GM19351 (cell line): ENCODE measurements around the gene NRARP.

Experiments used
- ATAC-seq: cut with Tn5 transposase; IDR thresholded peaks from one replicate; pipeline ENCODE4 v1.9.1; 2021; ENCODE audit warnings: mild to moderate bottlenecking, moderate library complexity; ENCODE audit not compliant: unreplicated experiment

The NRARP gene

DNA sequence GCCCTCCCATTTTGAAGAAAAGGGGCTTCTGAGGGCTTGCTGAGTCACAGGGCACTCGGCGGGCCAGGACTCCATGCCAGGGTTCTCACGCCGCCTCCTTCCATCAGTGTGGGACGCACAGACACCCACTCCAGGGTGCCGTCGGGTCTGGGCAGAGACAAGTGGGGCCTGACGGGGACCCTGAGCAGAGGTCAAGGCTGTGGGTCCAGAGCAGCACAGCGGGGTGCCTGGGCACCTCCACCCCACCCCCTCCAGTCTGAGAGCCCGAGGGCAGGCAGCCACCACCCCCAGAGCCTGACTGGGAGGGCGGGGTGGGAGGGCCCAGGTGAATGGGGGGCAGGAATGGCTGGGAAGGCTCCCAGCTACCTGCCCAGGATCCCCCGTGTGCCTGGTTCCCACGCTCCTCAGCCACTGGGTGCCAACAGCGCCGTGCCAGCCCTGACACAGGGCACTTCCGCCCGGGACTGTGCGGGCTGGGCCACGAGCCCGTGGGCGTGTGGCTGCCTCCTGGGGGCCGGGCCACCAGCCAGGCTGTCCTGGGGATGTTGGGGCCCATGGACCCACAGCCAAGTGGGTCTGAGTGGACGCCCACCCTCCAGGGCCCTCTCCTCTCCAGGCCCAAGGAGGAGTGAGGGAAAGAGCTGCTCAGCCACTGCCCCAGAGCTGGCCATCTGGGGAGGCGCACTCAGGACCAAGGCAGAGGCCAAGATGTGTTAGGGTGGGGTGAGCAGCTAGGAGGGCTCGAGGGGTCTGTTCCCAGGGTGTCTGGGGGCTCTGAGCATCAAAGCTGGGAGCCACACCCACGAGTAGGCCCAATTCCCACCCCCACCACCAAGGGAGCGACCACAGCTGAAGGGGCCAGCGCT is 10.1 kb upstream of the NRARP start:
- no peak for ATAC-seq

DNA sequence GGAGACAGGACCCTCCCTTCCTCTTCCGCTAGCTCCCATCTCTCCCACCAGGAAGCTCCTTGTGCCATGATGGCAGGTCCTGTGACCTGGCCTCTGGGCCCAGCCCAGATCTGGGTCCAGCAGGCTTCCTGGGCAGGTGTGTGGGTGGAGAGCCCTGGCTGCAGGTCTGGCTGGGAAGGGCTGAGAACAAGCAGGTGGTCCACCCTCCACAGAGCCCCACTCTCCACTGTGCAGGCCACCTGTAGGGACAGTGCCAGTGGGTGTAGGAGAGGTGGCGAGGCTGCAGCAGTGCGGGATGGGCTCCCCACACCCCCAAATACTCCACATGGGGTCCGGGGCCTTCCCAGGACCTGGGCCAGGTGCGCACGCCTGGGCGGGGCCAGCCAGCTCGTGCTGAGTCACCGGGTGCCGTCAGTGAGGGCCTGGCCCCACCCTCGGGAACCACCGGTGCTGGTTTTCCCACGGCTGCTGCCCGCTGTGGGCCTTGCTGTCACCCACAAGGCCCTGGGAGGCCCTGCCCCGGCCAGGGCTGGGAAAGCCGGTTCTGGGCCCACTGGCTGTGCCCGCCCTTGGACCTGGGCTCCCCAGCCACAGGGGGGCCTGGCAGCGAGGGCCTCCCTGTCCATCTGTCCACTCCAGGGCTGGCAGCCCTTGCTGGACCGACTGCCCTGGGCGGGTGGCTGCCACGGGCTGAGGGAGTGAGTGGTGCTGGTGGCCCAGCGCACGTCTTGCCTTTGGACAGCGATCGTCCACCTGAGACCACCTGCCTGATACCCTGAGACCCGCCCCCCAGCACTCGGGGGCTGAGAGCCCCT is 9.3 kb upstream of the NRARP start:
- no peak for ATAC-seq

DNA sequence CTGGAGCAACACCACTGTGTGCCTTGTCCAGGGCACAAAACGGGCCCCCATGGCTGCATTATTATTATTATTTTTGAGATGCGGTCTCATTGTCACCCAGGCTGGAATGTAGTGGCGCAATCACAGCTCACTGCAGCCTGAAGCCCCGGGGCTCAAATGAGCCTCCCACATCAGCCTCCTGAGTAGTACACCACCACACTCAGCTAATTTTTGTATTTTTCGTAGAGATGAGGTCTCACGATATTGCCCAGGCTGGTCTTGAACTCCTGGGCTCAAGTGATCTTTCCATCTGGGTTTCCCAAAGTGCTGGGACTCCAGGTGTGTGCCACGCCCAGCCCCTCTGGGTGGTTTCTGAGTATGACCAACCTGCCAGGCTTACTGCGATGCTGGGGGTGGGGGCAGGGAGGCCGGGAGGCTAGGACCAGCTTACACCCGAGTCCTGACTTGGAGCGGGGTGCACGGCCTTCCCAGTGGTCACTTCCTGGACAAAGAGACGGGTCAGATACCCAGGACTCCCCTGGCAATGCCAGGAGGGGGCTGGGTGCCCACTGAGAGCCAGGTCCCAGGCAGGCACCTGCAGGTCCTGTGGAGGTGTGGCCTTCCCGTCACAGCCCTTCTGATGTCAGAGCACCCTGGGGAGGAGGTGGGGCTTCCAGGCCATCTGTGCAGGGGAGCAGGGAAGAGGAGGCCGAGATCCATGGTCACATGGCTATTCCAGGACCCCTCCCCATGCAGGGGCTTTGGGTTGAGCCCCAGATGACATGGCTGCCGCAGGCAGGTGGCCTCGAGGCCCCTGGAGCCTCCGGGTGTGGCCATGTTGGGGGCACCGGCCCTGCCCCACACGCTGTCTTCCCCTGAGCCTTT is 8.3 kb upstream of the NRARP start:
- ATAC-seq = no peak

DNA sequence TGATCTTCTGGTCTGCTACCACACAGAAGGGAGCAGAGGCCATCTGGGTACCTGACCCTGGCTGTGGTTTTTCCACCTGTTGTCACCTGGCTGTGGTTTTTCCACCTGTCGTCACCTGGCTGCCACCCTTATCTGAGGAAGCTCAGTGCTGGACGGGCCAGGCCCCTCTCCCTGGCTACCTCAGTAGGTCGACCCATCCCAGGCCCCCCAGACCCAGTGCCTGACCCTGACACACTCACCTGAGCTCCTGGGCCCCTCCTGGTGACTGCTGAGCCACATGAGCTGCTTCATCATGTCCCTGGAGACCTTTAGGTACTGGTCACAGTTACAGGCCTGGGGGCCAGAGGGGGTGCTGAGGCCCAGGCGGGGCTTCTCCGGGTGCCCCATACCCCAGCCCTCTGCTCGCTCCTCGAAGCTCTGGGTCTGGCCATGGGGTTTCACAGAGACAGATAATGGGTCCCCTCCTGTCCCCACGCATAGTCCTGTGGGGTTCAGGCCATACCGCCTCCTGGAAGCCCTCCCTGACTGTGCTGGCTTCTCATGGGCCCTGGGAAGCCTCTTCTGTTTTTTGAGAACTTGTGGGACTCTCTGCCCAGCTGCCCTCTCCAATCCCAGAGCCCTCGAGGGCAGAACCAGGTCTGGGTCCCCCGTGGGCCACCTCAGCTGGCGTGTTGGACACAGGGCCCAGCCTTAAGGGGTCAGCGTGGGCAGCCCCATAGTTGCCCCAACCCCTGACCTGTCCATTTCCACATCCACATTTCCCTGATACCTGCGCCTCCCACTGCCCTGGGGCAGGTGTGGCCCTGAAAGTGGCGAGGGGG is 7.5 kb upstream of the NRARP start:
- no peak for ATAC-seq

DNA sequence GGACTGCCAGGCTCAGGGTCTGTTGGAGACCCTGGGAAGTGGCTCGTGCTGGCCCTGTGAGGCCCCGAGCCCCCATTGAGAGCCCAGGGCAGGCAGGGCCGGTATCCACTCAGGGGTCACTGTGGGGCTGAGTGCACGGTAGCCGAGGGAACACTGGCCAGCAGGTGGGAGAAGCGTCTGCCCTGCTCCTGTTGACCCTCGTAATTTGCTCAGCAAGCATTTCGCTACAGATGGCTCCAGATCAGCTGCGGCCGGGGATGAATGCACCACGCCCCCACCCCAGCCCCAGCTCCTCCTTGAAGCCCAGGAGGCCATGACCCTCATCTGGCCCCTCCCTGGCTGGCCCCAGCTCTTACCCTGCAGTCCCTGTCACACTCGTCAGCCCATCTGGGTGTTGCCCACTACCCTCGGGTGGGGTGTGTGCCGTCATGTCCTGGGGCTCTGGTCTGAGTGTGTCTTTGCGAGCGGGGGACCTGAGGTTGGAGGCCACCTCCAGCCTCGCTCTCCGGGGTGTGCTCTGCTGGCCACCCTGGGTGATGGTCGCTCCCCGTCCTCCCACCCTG is 6.1 kb upstream of the NRARP start:
- ATAC-seq = no peak

DNA sequence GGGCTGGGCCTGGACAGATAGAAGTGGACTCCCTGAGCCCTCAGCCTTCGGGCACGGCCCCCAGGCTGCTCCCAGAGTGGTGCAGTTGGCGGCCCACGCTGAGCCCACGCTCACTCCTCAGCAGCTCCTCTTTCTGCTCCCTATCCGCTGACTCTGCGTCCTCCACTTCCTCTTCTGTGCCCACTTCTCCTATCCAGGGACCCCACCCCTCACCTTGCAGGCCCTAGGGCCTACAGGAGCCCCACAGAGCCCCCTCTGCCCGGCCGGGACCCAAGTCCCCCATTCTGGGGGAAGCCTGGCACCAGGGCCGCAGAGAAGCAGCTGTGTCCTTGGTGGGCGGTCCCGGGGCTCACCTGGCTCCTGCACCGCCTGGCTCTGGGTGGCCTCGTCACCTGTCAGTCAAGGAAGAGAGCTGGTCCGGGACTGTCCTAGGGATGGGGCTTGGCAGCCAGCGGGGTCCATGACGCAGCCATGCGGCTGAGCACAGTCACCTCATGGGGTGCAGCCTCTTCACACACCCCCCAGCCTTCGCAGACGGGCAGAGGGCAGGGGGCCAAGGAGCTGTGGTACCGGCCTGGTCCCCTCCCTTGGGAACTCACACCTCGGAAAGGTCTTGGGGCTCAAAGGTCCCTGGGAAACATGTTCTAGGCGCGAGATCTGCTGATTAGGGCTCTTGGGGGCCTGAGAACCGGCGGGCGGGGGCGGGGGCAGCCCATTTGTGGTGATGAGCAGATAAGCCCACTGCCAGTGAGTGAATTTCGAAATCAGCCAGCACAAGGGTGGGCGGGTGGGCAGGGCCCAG is 5.4 kb upstream of the NRARP start:
- no peak for ATAC-seq

DNA sequence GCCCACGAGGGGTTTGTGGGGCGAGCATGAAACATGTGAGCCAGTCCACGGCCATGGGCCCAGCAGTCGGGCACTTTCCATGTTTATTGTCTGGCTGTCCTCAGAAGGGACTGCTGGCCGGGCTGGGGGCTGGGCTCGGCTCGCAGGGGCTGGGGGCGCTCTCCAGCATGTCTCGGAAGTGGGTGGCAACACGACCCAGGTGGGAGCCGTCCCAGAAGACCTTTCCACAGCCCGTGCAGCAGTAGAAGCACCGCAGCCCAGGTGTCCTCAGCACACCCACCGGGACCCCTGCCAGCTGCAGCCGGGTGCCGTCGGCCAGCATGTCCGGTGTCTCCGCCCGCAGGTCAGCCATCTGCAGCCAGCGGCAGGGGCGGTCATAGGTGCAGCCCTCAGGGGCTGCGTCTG is 4.8 kb upstream of the NRARP start:
- ATAC-seq = no peak

DNA sequence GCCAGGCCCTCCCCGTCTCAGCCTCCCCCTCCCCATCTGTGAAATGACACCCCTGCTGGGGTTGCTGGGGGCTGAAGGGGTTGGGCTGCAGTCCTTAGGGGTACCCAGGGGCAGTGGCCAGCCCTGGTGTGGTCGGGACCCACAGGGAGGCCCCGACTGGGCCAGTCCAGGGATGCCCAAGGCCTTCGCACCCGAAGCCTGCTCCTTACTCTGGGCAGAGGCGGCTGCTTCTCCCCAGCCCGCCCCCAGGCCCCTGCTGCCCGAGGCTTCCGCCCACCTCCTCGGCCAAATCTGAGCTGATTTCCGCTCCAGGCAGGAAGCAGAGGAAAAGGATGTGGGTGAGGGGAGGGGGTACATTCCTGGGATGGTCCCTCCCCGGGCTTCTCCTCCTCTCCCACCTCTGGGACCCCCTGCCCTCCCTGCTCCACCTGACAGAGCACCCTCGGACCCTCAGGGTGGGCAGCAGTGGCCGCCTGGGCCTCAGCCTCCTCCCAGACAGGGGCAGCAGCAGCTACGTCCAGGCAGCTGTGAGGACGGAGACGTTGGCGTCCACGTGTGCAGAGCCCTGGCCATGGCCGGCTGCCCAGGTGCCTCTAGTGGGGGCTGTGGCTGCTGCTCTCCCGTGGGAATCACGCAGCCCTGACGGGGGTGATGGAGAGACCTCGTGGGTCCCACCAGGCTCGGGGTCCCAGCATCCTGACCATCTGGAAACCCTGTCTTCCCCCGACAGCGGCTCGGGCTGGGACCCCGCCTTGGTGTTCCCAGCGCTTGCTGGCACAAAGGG is 4.2 kb upstream of the NRARP start:
- no peak for ATAC-seq

DNA sequence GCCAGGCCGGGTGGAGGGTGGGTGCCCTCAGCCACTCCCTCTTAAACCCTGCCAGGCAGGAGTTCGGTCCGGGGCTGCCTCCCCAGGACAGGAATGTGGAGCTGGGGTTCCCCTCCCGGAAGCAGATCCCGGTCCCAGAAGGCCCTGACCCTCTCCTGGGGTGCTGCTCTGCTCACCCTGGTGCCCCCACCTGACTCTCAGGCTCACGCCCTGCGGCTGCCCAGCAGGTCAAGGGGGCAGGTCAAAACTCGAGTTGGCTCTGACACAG is 3.7 kb upstream of the NRARP start:
- no peak for ATAC-seq

DNA sequence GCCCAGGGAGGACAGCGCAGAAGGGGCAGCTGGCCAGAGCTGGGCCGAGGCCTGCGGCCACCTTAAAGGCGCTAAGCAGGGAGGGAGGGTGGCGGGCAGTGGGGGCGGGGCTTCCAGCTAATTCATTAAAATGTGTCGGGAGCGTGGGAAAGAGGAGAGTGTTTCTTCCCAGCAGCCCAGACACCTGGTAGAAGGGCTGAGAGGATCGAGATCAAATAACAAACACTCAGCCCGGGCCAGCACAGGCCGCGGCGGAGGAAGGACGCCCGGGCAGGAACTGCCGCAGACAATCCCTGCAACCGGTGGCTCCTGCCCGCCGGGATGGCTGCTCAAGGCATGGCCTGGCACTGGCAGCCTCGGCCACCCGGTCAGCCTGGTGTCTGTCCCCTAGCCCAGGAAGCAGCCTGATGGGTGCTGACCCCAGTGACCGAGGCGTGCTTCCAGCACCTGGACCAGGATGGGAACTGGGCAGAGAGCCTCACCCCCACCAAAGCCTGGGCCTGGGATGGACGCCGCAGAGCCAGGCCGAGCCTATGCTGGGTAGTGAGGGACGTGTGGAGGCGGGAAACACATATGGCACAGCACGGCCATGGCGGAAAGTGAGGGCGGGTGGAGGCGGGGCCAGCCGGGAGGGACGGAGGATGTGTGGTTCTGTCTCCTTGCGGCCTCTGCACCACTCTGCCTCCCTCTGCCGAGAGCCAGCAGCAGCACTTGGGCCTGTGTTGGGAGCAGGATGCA is 3.2 kb upstream of the NRARP start:
- ATAC-seq = no peak

DNA sequence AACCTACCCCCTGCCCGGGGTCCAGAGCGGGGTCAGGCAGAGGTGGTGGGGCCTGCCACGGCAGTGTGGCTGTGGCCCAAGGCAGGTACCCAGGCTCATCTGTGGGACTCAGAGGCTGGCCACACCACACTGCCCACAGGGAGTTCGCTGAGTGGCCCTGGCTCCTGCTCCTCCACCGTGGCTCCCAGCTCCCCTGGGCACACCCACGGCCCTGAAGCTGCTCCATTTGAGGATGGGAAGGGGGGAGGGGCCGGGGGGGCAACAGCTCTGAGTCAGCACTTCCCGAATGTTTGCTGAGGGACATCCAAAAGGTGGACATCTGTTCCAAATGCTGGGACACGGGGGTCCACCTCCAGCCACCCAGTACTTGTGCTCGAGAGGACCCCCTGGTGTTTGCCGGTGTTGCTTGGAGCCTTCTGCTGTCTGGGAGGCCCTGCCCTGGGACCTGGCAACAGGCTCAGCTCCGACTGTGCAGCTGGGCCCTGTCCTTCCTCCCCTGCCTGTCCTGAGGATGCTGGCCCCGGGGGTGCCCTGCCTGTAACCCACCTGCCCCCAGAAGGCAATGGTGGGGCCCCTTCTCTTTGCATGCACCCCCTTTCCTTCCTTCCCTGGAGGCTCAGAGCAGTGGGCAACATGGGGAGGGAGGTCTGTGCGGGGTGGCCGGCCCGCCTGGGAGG is 2.5 kb upstream of the NRARP start:
- no peak for ATAC-seq

DNA sequence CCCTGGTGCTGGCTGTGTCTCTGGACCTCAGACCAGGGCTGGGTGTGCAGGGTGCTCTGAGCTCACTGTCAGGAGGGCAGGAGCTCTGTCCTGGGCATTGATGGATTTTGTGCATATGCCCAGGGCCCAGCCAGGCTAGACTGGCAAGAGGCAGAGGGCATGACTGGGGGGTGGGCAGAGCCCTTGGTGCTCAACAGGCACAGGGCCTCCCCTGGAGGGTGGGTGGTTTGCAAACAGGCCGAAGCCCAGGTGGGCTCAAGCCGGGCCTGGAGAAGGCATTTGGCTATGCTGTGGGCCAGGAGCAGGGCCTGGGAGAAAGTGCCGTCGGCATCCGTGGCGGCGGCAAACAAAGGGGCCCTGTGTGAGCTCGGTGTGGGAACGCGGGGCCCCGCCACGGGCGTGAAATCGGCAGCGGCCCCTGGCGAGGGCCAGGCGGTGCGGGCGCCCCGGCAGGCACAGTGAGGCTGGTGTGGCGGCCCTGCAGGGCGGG is 1.9 kb upstream of the NRARP start:
- no peak for ATAC-seq

DNA sequence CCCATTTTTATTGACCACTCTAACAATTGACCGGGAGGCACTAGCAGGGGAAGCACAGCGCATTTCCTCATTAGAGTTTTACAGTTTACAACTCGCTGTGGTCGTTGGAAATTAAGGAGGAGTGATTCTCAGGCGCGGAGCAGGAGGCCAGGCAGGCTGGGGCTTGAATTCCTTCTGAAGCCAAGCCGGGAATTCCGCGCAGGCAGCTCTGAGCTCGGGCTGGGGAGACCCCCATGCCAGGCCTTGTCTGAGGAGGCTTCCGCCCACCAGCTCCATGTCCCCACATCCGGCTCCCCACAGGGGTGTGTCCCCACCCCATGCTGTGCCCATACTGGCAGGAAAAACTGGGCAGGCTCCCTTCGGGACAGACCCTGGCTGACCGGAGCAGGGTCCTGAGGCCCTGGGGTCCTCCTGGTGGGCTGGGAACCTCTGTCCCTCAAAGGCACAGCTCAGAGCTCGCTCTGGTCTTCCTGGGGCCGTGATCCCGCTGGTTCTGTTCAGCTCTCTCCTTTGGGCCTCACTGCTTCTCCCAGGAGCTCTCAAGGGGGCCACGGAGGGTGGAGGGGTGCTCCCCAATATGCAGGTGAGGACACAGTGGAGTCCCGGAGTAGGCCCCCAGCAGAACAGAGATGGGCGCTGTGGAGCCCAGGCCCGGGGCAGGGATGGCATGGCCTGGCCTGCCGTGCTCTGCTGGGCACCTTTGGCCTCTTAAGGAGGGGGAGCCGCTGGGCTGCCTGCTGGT is 1.3 kb upstream of the NRARP start:
- no peak for ATAC-seq

DNA sequence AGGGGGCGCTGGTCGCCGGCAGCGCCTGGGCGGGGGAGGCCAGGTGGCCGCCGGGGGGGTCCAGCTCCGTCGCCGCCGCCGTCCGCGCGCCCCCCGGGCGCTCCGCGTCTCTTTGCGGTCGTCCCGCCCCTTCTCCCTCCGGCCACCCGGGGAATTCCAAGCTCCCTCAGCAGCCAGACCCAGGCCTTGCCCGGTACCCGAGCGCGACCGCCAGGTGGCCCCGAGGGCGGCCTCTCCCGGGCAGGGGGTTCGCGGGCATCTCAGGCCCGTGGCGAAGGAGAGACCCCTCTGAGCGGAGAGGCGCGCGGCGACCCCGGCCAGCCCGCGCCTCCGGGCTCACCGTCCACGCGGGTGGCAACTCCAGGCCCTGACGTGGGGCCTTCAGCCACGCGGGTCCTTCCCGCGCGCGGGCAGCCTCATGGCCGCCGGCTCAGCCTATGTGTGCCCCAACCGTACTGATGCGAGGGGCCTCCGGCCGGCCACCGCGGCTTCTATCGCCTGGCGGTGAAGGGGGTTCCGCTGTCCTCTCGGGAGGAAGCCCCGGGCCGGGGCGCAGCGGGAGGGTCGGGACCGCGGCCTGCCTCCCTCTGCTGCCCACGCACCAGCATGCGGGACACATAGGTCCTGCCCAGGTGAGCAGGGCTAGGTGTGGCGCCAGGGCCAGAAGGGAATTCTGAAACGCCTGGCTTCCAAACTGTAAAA is 529 bp upstream of the NRARP start:
- ATAC-seq = peak; percentile 41

DNA sequence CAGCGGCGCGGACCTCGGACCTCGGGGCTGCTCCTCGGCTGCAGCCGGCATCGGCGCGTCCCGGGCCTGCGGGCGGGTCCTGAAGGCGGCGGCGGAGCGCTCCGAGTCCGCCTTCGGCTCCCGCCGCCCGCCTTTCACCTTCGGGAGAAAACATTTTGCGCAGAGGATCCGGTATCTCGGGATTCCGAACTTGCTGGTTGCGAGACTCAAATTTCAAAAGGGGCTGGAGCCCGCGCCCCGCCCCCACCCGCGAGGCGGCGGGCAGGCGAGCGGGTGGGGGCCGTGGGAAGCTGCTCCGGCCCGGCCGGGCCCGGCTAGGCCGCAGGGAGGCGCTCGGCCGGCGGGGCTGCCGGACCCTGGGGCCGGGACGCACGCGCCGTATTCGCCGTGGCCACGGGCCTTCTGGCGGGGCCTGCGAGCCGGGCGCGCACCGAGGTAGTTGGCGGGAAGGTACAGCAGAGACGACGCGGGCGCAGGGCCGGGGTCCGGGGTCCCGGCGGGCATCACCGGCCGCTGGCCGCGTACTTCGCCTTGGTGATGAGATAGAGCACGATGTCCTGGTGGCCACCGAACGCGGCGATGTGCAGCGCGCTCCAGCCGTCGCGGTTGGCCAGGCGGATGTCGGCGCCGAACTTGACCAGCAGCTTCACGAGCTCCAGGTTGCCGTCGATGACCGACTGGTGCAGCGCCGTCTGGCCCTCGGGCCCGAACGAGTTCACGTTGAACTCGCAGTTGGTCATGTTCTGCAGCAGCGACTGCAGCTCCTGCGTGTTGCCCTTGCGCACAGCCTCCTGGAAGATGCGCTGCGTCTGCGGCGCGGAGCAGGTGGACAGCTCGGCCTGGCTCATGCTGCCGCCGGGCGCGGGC is 757 bp downstream of the NRARP start:
- ATAC-seq = peak; percentile 23
